ENCODE data around the gene LY6G5C.

DNA sequence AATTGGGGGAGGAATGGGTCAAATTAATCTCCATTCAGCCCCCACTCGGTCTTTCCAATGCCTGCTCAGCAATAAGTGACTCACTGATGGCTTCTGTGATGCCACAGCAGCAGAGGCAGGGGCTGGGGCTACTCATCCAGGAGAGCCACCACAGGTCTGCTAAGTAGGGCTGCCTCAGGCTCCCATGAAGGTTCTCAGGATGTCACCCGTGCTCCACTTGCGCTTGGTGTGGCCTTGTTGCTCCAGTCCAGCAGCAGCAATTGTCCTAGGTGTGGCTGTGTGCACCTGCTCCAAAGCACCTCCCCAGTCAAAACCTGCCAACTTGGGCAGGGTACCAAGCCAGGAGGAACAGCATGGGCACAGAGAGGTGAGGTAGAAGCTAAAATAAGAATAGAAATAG lies 41.3 kb upstream of the LY6G5C start:
- no peak for TF ChIP-seq CTCF (IDR thresholded peaks at IDR 0.05)
- no peak for TF ChIP-seq POLR2A (IDR thresholded peaks at IDR 0.05)
